ENCODE measurements around the gene TCN1.
"Not testable (repeated sequence)": the region's sequence is repeated elsewhere in the genome, so short reads cannot be mapped to it uniquely, and the experiment has no call there.

The TCN1 gene

GRCh38 chr11:59866397-59866796 is at the start of gene TCN1:
TSS of gene TCN1 (minus strand) at chr11:59866487. CDS start at chr11:59866470, 17 bp downstream.
- DNase-seq: no peak

- not testable (repeated sequence) for DNase-seq
Measured at GRCh38 chr11:59903569-59903968, 37.3 kb upstream of the TCN1 start.

- DNase-seq: no peak
Measured at GRCh38 chr11:59901306-59901705, 35.0 kb upstream of the TCN1 start.

GRCh38 chr11:59900366-59901126 is 34.3 kb upstream of the TCN1 start:
- no peak for DNase-seq

- DNase-seq: no peak
Measured at GRCh38 chr11:59899532-59899931, 33.2 kb upstream of the TCN1 start.

- DNase-seq: no peak
Measured at GRCh38 chr11:59898650-59899049, 32.4 kb upstream of the TCN1 start.

- DNase-seq: no peak
Measured at GRCh38 chr11:59898046-59898445, 31.8 kb upstream of the TCN1 start.

GRCh38 chr11:59894616-59895015 is 28.3 kb upstream of the TCN1 start:
- no peak for DNase-seq

GRCh38 chr11:59891781-59892181 is 25.5 kb upstream of the TCN1 start:
- no peak for DNase-seq

- not testable (repeated sequence) for DNase-seq
Measured at GRCh38 chr11:59887156-59887555, 20.9 kb upstream of the TCN1 start.

- DNase-seq: no peak
Measured at GRCh38 chr11:59883597-59883996, 17.3 kb upstream of the TCN1 start.

- DNase-seq: no peak
Measured at GRCh38 chr11:59879567-59879966, 13.3 kb upstream of the TCN1 start.

GRCh38 chr11:59878575-59878974 is 12.3 kb upstream of the TCN1 start, which contains the start of gene OOSP3:
TSS of gene OOSP3 (plus strand) at chr11:59878782. CDS start at chr11:59878809, 27 bp downstream.
- DNase-seq: no peak

GRCh38 chr11:59877784-59878183 is 11.5 kb upstream of the TCN1 start:
- no peak for DNase-seq

GRCh38 chr11:59877325-59877724 is 11.0 kb upstream of the TCN1 start:
- no peak for DNase-seq

GRCh38 chr11:59875856-59876519 is 9.7 kb upstream of the TCN1 start:
- DNase-seq: no peak

GRCh38 chr11:59872076-59872475 is 5.8 kb upstream of the TCN1 start:
- DNase-seq: no peak

- no peak for DNase-seq
Measured at GRCh38 chr11:59867946-59868345, 1.7 kb upstream of the TCN1 start.

GRCh38 chr11:59866836-59867235 is 549 bp upstream of the TCN1 start:
- DNase-seq: no peak

GRCh38 chr11:59865031-59865430 is 1.3 kb downstream of the TCN1 start:
- no peak for DNase-seq

GRCh38 chr11:59862252-59862651 is 4.0 kb downstream of the TCN1 start:
- DNase-seq: no peak

GRCh38 chr11:59859673-59860072 is 6.6 kb downstream of the TCN1 start:
- DNase-seq: no peak

GRCh38 chr11:59857439-59858434 is 8.6 kb downstream of the TCN1 start:
- DNase-seq: no peak
